ENCODE results near the gene NBPF3.

GRCh38 chr1:21508580-21509350, 68.8 kb downstream of the NBPF3 start:
- TF ChIP-seq CTCF (IDR thresholded peaks at IDR 0.05; ENCODE audit: low read depth, low read length, poor library complexity, severe bottlenecking) (peak; percentile 52), EZH2phosphoT487 (IDR thresholded peaks at IDR 0.05; ENCODE audit: borderline replicate concordance, low read length) (no peak)

Measured in DOHH2 (cell line).